ENCODE results near the gene LRRC45. TPM values are rescaled to one million over a fixed set of nuclear protein-coding genes. Genes with fewer than 3 reads are reported as not detected.
A peak's percentile ranks its signal among the peaks of the same experiment; 100 is the strongest.

Gene LRRC45
- total RNA-seq, 1 donor from 2014 or later, result 8.2 TPM

- Mint-ChIP-seq H3K36me3 (ENCODE audit: low read depth) (peaks cover 10% of the 10 kb centered on the region), H3K4me3 (ENCODE audit: unreplicated experiment) (no peak overlapping the region), H3K27ac (ENCODE audit: unreplicated experiment) (no peak overlapping the region), H3K27me3 (ENCODE audit: low read depth) (no peaks in the 10 kb centered on the region), H3K4me1 (ENCODE audit: low read depth) (peaks cover 17% of the 10 kb centered on the region), H3K9me3 (ENCODE audit: low read depth) (no peaks in the 10 kb centered on the region)
- TF ChIP-seq CTCF (IDR thresholded peaks at IDR 0.05), result no peak
- DNase-seq (ENCODE audit: low spot score), result no peak
Measured at GRCh38 chr17:82049521-82049971, 26.4 kb downstream of the LRRC45 start.

DNA sequence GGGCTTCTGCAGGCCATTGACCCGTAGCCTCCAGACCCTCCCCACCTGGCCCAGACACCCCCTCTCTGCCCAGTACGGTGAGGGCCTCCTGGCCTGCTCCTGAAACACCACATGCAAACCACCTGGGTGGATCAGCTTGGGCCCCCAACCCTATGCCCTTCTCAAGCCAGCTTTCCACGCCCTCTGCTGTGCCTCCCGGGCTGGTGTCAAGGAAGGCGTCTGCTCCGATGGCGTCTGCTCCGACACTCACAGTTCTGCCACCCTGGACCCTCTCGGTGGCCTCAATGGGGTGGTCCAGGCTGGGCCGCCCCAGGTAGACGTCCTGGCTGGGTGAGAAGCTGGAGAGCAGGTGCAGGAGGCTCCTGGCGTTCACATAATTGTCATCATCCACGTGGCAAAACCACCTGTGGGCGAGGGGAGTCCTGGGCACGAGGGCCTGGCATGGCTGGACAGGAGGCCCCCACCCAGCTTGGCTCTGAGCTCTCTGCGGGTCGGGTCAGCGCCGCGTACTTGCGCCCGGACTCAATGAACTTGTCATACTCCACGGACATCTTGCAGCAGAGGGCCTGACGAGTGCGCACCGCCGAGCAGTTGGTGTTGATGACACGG lies 27.2 kb downstream of the LRRC45 start:
- Mint-ChIP-seq H3K9me3 (ENCODE audit: low read depth) (no peaks in the 10 kb centered on the region), H3K36me3 (ENCODE audit: low read depth) (peaks cover 10% of the 10 kb centered on the region), H3K27me3 (ENCODE audit: low read depth) (no peaks in the 10 kb centered on the region), H3K4me3 (ENCODE audit: unreplicated experiment) (peak overlapping the region; percentile 86), H3K27ac (ENCODE audit: unreplicated experiment) (no peak overlapping the region), H3K4me1 (ENCODE audit: low read depth) (peaks cover 17% of the 10 kb centered on the region)
- no peak for DNase-seq (ENCODE audit: low spot score)
- TF ChIP-seq CTCF (IDR thresholded peaks at IDR 0.05), result no peak

GRCh38 chr17:82050761-82051641 lies 27.9 kb downstream of the LRRC45 start:
- peak overlapping the region; percentile 86 for H3K4me3 Mint-ChIP-seq (ENCODE audit: unreplicated experiment)
- H3K36me3 Mint-ChIP-seq (ENCODE audit: low read depth), result peaks cover 10% of the 10 kb centered on the region
- peaks cover 17% of the 10 kb centered on the region for H3K4me1 Mint-ChIP-seq (ENCODE audit: low read depth)
- no peak for TF ChIP-seq CTCF (IDR thresholded peaks at IDR 0.05)
- no peak for DNase-seq (ENCODE audit: low spot score)
- H3K27ac Mint-ChIP-seq (ENCODE audit: unreplicated experiment), result peak overlapping the region; percentile 80
- H3K9me3 Mint-ChIP-seq (ENCODE audit: low read depth), result no peaks in the 10 kb centered on the region
- H3K27me3 Mint-ChIP-seq (ENCODE audit: low read depth), result no peaks in the 10 kb centered on the region

- no peak for DNase-seq (ENCODE audit: low spot score)
- Mint-ChIP-seq H3K4me1 (ENCODE audit: low read depth) (peaks cover 17% of the 10 kb centered on the region), H3K27me3 (ENCODE audit: low read depth) (no peaks in the 10 kb centered on the region), H3K9me3 (ENCODE audit: low read depth) (no peaks in the 10 kb centered on the region), H3K27ac (ENCODE audit: unreplicated experiment) (peak within 1 kb of the TSS; percentile 80), H3K4me3 (ENCODE audit: unreplicated experiment) (peak within 1 kb of the TSS; percentile 86), H3K36me3 (ENCODE audit: low read depth) (peaks cover 8% of the 10 kb centered on the region)
- TF ChIP-seq CTCF (IDR thresholded peaks at IDR 0.05), result no peak
Measured at GRCh38 chr17:82051776-82052637, 28.9 kb downstream of the LRRC45 start, which contains the start of the genes GPS1 and RFNG. GPS1 (plus strand) TSS chr17:82051898; CDS start chr17:82051932, 34 bp downstream. RFNG (minus strand) TSS chr17:82051811; CDS start chr17:82051766, 45 bp downstream.
